K562 (cell line): Measurements from ENCODE around the gene DCTN2. TPM values are rescaled to one million over a fixed set of nuclear protein-coding genes. Genes with fewer than 3 reads are reported as not detected.
A peak's percentile ranks its signal among the peaks of the same experiment; 100 is the strongest.

ENCODE experiments used
- ATAC-seq: fragments of 200-7000 bp; cut with Tn5 transposase; 3 replicates; pipeline ENCODE4 v1.9.1; 2020; ENCODE audit warnings: moderate library complexity
- BruUV-seq: library from RNA; stranded (reverse); fragments of 400-500 nt; replicated peaks from 2 replicates; lab custom pipeline; 2021; lab: Mats Ljungman, UMichigan
- CTCF ChIA-PET: fragments of 300-600 bp; formaldehyde crosslinking; extraction: SDS; loops from one replicate; lab custom pipeline; 2021; ENCODE audit warnings: low intra/inter-chr PET ratio; lab: Yijun Ruan, JAX
- POLR2A ChIA-PET: fragments of 300-600, 350-650 bp; sonication (Branson Sonifier 250); formaldehyde crosslinking; extraction: SDS; loops from one replicate; lab custom pipeline; 2021; ENCODE audit warnings: antibody characterized with exemption, inconsistent platforms; lab: Yijun Ruan, JAX
- DNase-seq, 4 experiments: peaks; one replicate each; pipeline versions ENCODE4 v3.0.0 to v3.0.0-alpha.2; 2011 to 2018; ENCODE audit warnings: low spot score in 3 of 4, mixed read lengths in 3 of 4; ENCODE audit errors: extremely low read depth in 1 of 4
- FAIRE-seq: peaks from 2 replicates; lab custom pipeline; 2011; peaks lifted over from hg19 to GRCh38; lab: Jason Lieb, UNC
- H2AFZ ChIP-seq: 2 replicates; pipeline ENCODE4 v1.6.0; 2011; ENCODE audit warnings: low read depth, low read length, control low read depth, inconsistent platforms
- H3K27ac ChIP-seq: fragments of 200-600 bp; 3 replicates; pipeline ENCODE4 v1.8.0; 2011; ENCODE audit warnings: low read depth, mild to moderate bottlenecking, control low read depth, inconsistent platforms, low read length, moderate library complexity, mixed read lengths; ENCODE audit errors: extremely low read depth
- H3K27me3 ChIP-seq, 2 experiments: fragments of 300-600 bp in 1 of 2; 2 replicates in 1 of 2; 3 replicates in 1 of 2; pipeline versions ENCODE4 v1.6.0 to v1.8.0; 2011; ENCODE audit warnings: inconsistent platforms in 2 of 2, low read length in 2 of 2, mild to moderate bottlenecking in 1 of 2, mixed read lengths in 1 of 2, moderate library complexity in 1 of 2; ENCODE audit not compliant: control insufficient read depth in 2 of 2, insufficient read depth in 2 of 2
- H3K36me3 ChIP-seq: fragments of 300-600 bp; 3 replicates; pipeline ENCODE4 v1.8.0; 2011; ENCODE audit warnings: mild to moderate bottlenecking, low read length, inconsistent platforms; ENCODE audit not compliant: control insufficient read depth, insufficient read depth
- H3K4me1 ChIP-seq, 2 experiments: fragments of 200-600 bp in 1 of 2; replicated peaks in 1 of 2; 2 replicates in 1 of 2; 3 replicates in 1 of 2; pipeline versions ENCODE4 v1.5.1 to v1.8.0; 2011; ENCODE audit warnings: inconsistent platforms in 2 of 2, low read length in 2 of 2, mild to moderate bottlenecking in 1 of 2, mixed read lengths in 1 of 2, moderate library complexity in 1 of 2; ENCODE audit not compliant: control insufficient read depth in 2 of 2, insufficient read depth in 2 of 2
- H3K4me2 ChIP-seq: 2 replicates; pipeline ENCODE4 v1.6.1; 2011; ENCODE audit warnings: low read length, control low read depth, inconsistent platforms, mixed read lengths; ENCODE audit not compliant: insufficient read depth
- H3K4me3 ChIP-seq: fragments of 200-600 bp; sonication (generic), shearing (Covaris generic); 2 replicates; pipeline ENCODE4 v1.5.1; 2016; ENCODE audit warnings: control low read depth, inconsistent platforms
- H3K79me2 ChIP-seq: fragments of 200-600 bp; 3 replicates; pipeline ENCODE4 v1.8.0; 2011; ENCODE audit warnings: low read length, inconsistent platforms; ENCODE audit not compliant: control insufficient read depth, insufficient read depth
- H3K9ac ChIP-seq, 2 experiments: 2 replicates each; pipeline versions ENCODE4 v1.6.0 to v1.6.1; 2011; ENCODE audit warnings: low read depth in 2 of 2, low read length in 2 of 2, control low read depth in 1 of 2, inconsistent platforms in 1 of 2, mild to moderate bottlenecking in 1 of 2, mixed read lengths in 1 of 2; ENCODE audit not compliant: insufficient read depth in 1 of 2
- H3K9me1 ChIP-seq: one replicate; pipeline ENCODE4 v1.6.0; 2011; ENCODE audit warnings: inconsistent platforms, mild to moderate bottlenecking, low read length, moderate library complexity; ENCODE audit not compliant: control insufficient read depth, insufficient read depth
- H3K9me3 ChIP-seq: replicated peaks from 2 replicates; pipeline ENCODE4 v1.5.1; 2011; ENCODE audit warnings: low read depth, low read length, inconsistent platforms; ENCODE audit not compliant: control insufficient read depth, insufficient read depth
- H4K20me1 ChIP-seq: replicated peaks from 2 replicates; pipeline ENCODE4 v1.6.1; 2011; ENCODE audit warnings: low read length, inconsistent platforms, mixed read lengths; ENCODE audit not compliant: control insufficient read depth, insufficient read depth
- ASH1L ChIP-seq: fragments of 450-650 bp; IDR thresholded peaks from 2 replicates; pipeline ENCODE4 v1.6.1; 2018; ENCODE audit warnings: borderline replicate concordance, mild to moderate bottlenecking, low read depth; ENCODE audit not compliant: partially characterized antibody
- CHD2 ChIP-seq: IDR thresholded peaks from 2 replicates; pipeline ENCODE4 v1.6.1; 2011; ENCODE audit warnings: low read depth, low read length
- HLTF ChIP-seq: fragments of 450-650 bp; IDR thresholded peaks from 2 replicates; pipeline ENCODE4 v1.6.1; 2016
- MCM2 ChIP-seq: fragments of 450-650 bp; IDR thresholded peaks from 2 replicates; pipeline ENCODE4 v1.6.1; 2017; ENCODE audit warnings: low read depth, mild to moderate bottlenecking
- NEUROD1 ChIP-seq: fragments of 150-350 bp; IDR thresholded peaks from 2 replicates; pipeline ENCODE4 v1.6.1; 2014; ENCODE audit warnings: borderline replicate concordance, low read length, low read depth; ENCODE audit not compliant: partially characterized antibody
- NRF1 ChIP-seq, 2 experiments: fragments of 450-650 bp; IDR thresholded peaks in 1 of 2; conservative IDR thresholded peaks in 1 of 2; 2 replicates each; pipeline ENCODE4 v1.6.1; 2014; ENCODE audit warnings: mild to moderate bottlenecking in 2 of 2
- ZNF175 ChIP-seq: fragments of 200-800 bp; sonication (Bioruptor generic); IDR thresholded peaks from 2 replicates; pipeline ENCODE4 v1.6.1; 2016; ENCODE audit warnings: low read depth, mild to moderate bottlenecking, missing genetic modification characterization, missing compliant biosample characterization
- ZNF24 ChIP-seq: fragments of 450-650 bp; IDR thresholded peaks from 2 replicates; pipeline ENCODE4 v1.6.1; 2016
- WGBS: fragments of 100-300 bp; shearing (Covaris generic); methylation state at CpG from one replicate; pipeline ENCODE4 v1.1.6; 2016; ENCODE audit warnings: low coverage, mixed read lengths; ENCODE audit not compliant: insufficient coverage; ENCODE audit errors: missing lambda C conversion rate; 5-methylcytosine and 5-hydroxymethylcytosine counted together
- in situ Hi-C: fragments of 300-500 bp; cut with MboI; formaldehyde crosslinking; loops from 4 replicates; pipeline ENCODE4 v1.15.0; 2018; ENCODE audit warnings: inconsistent platforms, mixed read lengths
- intact Hi-C: fragments of 100-400 bp; cut with micrococcal nuclease; formaldehyde crosslinking; loops from 2 replicates; pipeline ENCODE4 v1.14.2; 2022
- polyA plus RNA-seq, 8 experiments: library from polyadenylated mRNA; depleted of rRNA in 4 of 8; stranded (reverse) in 5 of 8; unstranded in 3 of 8; fragments of >200 nt; fragmentation: Nextera tagmentation in 2 of 8; fragmentation: Illumina TruSeq in 1 of 8; extraction: Ambion mirVana in 2 of 8; extraction: Trizol in 1 of 8; gene quantifications; 2 replicates each; pipeline versions ENCODE4 v1.2.1 to v1.2.3, GENCODE V29; 2011 to 2014; ENCODE audit warnings: inconsistent platforms in 1 of 8, missing spikeins in 1 of 8
- total RNA-seq, 7 experiments: library from RNA; depleted of rRNA in 6 of 7; stranded (reverse); fragments of >200 nt in 6 of 7; fragmentation: Illumina TruSeq in 2 of 7; extraction: Trizol in 2 of 7; gene quantifications; 2 replicates each; pipeline versions ENCODE4 v1.2.1 to v1.2.3, GENCODE V29; 2011 to 2021; ENCODE audit warnings: low replicate concordance in 1 of 7
- TF ChIP-seq, protein P1 (sequence below): fragments of 450-650 bp; formaldehyde crosslinking; IDR thresholded peaks from 2 replicates; pipeline ENCODE4 v1.4.0; 2020; ENCODE audit warnings: mild to moderate bottlenecking, moderate library complexity

The DCTN2 gene
- total and polyA plus RNA-seq, 9 of the 15 experiments (the other 6 are each of a cell fraction or from before 2014, with no cell fraction given): 43.6 to 270 (median 125) TPM

- Histone ChIP-seq H3K4me2 (peak overlapping the region; percentile 89), H3K4me3 (peak overlapping the region; percentile 69), H3K9ac (peak overlapping the region; percentile 72; a peak in 3 of 4 replicates), H4K20me1 (no peaks in the 10 kb centered on the region), H3K36me3 (peaks cover 14% of the 10 kb centered on the region), H3K79me2 (peaks cover 58% of the 10 kb centered on the region), H2AFZ (no peak overlapping the region; the same call in 1 of the 2 replicates), H3K27ac (peak overlapping the region; percentile 90), H3K27me3 (no peaks in the 10 kb centered on the region), H3K9me1 (no peaks in the 10 kb centered on the region), H3K9me3 (no peaks in the 10 kb centered on the region), H3K4me1 (peaks cover 52 to 61% of the 10 kb centered on the region in 2 experiments)
- in situ Hi-C loops: no loop called here
- FAIRE-seq (no peak), DNase-seq (peak in 2 of 4 experiments; percentile 28 to 35), ATAC-seq (peak; percentile 5)
- POLR2A ChIA-PET: interaction anchor here (0.5 to 4.2 kb wide), 12 partner anchors 9 to 241 kb away, joined by 3 to 38 read pairs (median 4); partner anchors contain the start of genes DDIT3, EEF1AKMT3 and METTL1
- intact Hi-C loops: loop anchor here (2.0 kb wide), 1 partner anchor 13 kb away; no protein-coding TSS in a partner anchor
- CTCF ChIA-PET: no interaction called here
- 8% methylated on average over 3 of the region's 3 CpGs for WGBS
- BruUV-seq: no TSS peak
- TF ChIP-seq ZNF24 (no peak), ZNF175 (CRISPR knock-in tag) (no peak), CHD2 (no peak), NEUROD1 (no peak), NRF1 (conservative IDR thresholded peaks at IDR 0.05 in 1 of 2, IDR thresholded peaks at IDR 0.05 in 1 of 2) (no peak), HLTF (0 out of 2 replicates have a peak, but pooled peaks have one; percentile 65), MCM2 (no peak), ASH1L (no peak)
- TF ChIP-seq, protein P1, sequence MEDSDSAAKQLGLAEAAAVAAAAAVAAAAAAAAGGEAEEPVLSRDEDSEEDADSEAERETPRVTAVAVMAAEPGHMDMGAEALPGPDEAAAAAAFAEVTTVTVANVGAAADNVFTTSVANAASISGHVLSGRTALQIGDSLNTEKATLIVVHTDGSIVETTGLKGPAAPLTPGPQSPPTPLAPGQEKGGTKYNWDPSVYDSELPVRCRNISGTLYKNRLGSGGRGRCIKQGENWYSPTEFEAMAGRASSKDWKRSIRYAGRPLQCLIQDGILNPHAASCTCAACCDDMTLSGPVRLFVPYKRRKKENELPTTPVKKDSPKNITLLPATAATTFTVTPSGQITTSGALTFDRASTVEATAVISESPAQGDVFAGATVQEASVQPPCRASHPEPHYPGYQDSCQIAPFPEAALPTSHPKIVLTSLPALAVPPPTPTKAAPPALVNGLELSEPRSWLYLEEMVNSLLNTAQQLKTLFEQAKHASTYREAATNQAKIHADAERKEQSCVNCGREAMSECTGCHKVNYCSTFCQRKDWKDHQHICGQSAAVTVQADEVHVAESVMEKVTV (CRISPR knock-in tag): no peak
Observed at GRCh38 chr12:57551637-57552305, 4.8 kb upstream of the DCTN2 start.
